ENCODE data around the gene POFUT1.
"Not testable (repeated sequence)": the region's sequence is repeated elsewhere in the genome, so short reads cannot be mapped to it uniquely, and the experiment has no call there.

POFUT1 gene

GRCh38 chr20:32189691-32190615 is 17.7 kb upstream of the POFUT1 start:
- H3K9ac ChIP-seq (ENCODE audit: low read length): peak overlapping the region; percentile 87
- peaks cover 6% of the 10 kb centered on the region for H3K4me1 ChIP-seq (ENCODE audit: control insufficient read depth, insufficient read depth, low read length)
- H3K9me3 ChIP-seq (ENCODE audit: control insufficient read depth, low read length): no peaks in the 10 kb centered on the region
- DNase-seq (ENCODE audit: low read depth): peak; percentile 54
- H3K36me3 ChIP-seq (ENCODE audit: control insufficient read depth, insufficient read depth, low read length, severe bottlenecking): peaks cover 3% of the 10 kb centered on the region
- H3K27me3 ChIP-seq (replicated peaks; ENCODE audit: control insufficient read depth, insufficient read depth, low read length): no peaks in the 10 kb centered on the region
- H3K4me3 ChIP-seq (ENCODE audit: low read length): peak overlapping the region; percentile 78

GRCh38 chr20:32190616-32191415 is 16.9 kb upstream of the POFUT1 start:
- peak overlapping the region; percentile 87 for H3K9ac ChIP-seq (ENCODE audit: low read length)
- H3K4me3 ChIP-seq (ENCODE audit: low read length): peak overlapping the region; percentile 78
- H3K27me3 ChIP-seq (replicated peaks; ENCODE audit: control insufficient read depth, insufficient read depth, low read length): no peaks in the 10 kb centered on the region
- peaks cover 6% of the 10 kb centered on the region for H3K4me1 ChIP-seq (ENCODE audit: control insufficient read depth, insufficient read depth, low read length)
- no peak for DNase-seq (ENCODE audit: low read depth)
- no peaks in the 10 kb centered on the region for H3K9me3 ChIP-seq (ENCODE audit: control insufficient read depth, low read length)
- peaks cover 12% of the 10 kb centered on the region for H3K36me3 ChIP-seq (ENCODE audit: control insufficient read depth, insufficient read depth, low read length, severe bottlenecking)

DNA sequence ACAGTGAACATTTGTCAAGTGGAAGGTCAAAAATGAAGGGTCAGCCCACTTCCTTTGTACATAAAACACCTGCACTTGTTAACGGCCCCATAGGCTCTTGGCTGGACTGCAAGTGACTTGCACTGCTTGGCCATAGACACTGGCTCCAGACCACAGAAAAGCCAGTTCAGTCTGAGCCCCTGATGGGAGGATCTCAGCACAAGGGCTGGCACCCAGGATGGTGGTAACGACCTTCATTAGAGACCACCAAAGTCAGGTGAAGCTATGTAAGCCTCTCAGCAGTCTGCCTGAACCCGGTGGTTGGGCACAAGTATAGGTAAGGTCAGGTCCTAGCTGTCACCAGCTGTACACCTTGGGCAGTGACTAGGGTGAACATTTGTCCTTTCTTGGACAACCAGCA is 16.3 kb upstream of the POFUT1 start:
- Histone ChIP-seq H3K9ac (ENCODE audit: low read length) (no peak overlapping the region), H3K4me3 (ENCODE audit: low read length) (no peak overlapping the region), H3K36me3 (ENCODE audit: control insufficient read depth, insufficient read depth, low read length, severe bottlenecking) (peaks cover 18% of the 10 kb centered on the region), H3K9me3 (ENCODE audit: control insufficient read depth, low read length) (no peaks in the 10 kb centered on the region), H3K4me1 (ENCODE audit: control insufficient read depth, insufficient read depth, low read length) (peaks cover 6% of the 10 kb centered on the region), H3K27me3 (replicated peaks; ENCODE audit: control insufficient read depth, insufficient read depth, low read length) (no peaks in the 10 kb centered on the region)
- DNase-seq (ENCODE audit: low read depth): no peak

DNA sequence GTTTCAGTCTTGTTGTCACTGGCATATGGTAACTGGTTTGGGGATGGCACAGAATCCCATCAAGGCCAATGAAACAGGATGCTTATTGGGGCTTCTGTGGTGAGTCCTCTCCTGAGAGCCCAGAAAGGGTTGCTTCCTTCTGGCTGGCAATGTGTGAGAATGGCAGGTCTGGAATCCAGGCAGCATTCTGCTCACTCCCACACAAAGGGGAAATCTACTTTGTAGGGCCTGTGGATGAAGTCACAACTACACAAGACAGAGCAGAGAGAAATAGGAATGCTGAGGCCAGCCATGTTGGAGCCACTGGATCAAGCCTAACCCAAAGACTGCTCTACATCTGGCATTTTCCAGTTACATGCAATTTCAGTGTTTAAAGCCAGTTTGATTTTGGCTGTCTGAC is 15.8 kb upstream of the POFUT1 start:
- Histone ChIP-seq H3K4me1 (ENCODE audit: control insufficient read depth, insufficient read depth, low read length) (peaks cover 6% of the 10 kb centered on the region), H3K27me3 (replicated peaks; ENCODE audit: control insufficient read depth, insufficient read depth, low read length) (no peaks in the 10 kb centered on the region), H3K9me3 (ENCODE audit: control insufficient read depth, low read length) (no peaks in the 10 kb centered on the region), H3K36me3 (ENCODE audit: control insufficient read depth, insufficient read depth, low read length, severe bottlenecking) (peaks cover 23% of the 10 kb centered on the region), H3K9ac (ENCODE audit: low read length) (no peak overlapping the region), H3K4me3 (ENCODE audit: low read length) (no peak overlapping the region)
- DNase-seq (ENCODE audit: low read depth): peak; percentile 24

DNA sequence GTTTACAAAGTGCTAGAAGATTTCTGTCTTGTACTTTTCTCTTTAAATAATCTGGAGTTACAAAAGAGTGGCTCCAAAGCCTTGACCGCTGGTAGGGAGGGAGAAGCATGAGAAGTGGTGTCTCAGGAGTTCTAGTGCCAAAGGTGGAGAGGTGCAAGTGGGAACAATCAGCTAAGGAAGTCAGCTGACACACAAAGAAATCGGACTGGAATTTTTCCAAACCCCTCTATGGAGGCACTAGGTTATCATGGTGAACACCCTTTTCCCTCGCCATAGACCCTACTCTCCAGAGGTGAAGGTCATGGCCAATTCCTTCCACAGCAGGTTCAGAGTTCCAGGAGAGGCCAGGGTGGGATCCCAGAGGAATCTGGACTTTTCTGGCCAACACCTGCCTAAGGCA is 15.0 kb upstream of the POFUT1 start:
- H3K4me1 ChIP-seq (ENCODE audit: control insufficient read depth, insufficient read depth, low read length): peaks cover 6% of the 10 kb centered on the region
- no peak overlapping the region for H3K4me3 ChIP-seq (ENCODE audit: low read length)
- no peak overlapping the region for H3K9ac ChIP-seq (ENCODE audit: low read length)
- peaks cover 31% of the 10 kb centered on the region for H3K36me3 ChIP-seq (ENCODE audit: control insufficient read depth, insufficient read depth, low read length, severe bottlenecking)
- DNase-seq (ENCODE audit: low read depth): no peak
- H3K27me3 ChIP-seq (replicated peaks; ENCODE audit: control insufficient read depth, insufficient read depth, low read length): no peaks in the 10 kb centered on the region
- H3K9me3 ChIP-seq (ENCODE audit: control insufficient read depth, low read length): no peaks in the 10 kb centered on the region

GRCh38 chr20:32193336-32193735 is 14.3 kb upstream of the POFUT1 start:
- not testable (repeated sequence) for H3K9me3 ChIP-seq (ENCODE audit: control insufficient read depth, low read length); DNase-seq (ENCODE audit: low read depth); H3K4me3 ChIP-seq (ENCODE audit: low read length); H3K4me1 ChIP-seq (ENCODE audit: control insufficient read depth, insufficient read depth, low read length); H3K9ac ChIP-seq (ENCODE audit: low read length); H3K27me3 ChIP-seq (replicated peaks; ENCODE audit: control insufficient read depth, insufficient read depth, low read length)
- H3K36me3 ChIP-seq (ENCODE audit: control insufficient read depth, insufficient read depth, low read length, severe bottlenecking): peaks cover 33% of the 10 kb centered on the region

- H3K27me3 ChIP-seq (replicated peaks; ENCODE audit: control insufficient read depth, insufficient read depth, low read length): no peaks in the 10 kb centered on the region
- H3K36me3 ChIP-seq (ENCODE audit: control insufficient read depth, insufficient read depth, low read length, severe bottlenecking): peaks cover 40% of the 10 kb centered on the region
- no peaks in the 10 kb centered on the region for H3K9me3 ChIP-seq (ENCODE audit: control insufficient read depth, low read length)
- H3K9ac ChIP-seq (ENCODE audit: low read length): no peak overlapping the region
- peaks cover 6% of the 10 kb centered on the region for H3K4me1 ChIP-seq (ENCODE audit: control insufficient read depth, insufficient read depth, low read length)
- no peak for DNase-seq (ENCODE audit: low read depth)
- H3K4me3 ChIP-seq (ENCODE audit: low read length): no peak overlapping the region
Measured at GRCh38 chr20:32193996-32194395, 13.7 kb upstream of the POFUT1 start.

DNA sequence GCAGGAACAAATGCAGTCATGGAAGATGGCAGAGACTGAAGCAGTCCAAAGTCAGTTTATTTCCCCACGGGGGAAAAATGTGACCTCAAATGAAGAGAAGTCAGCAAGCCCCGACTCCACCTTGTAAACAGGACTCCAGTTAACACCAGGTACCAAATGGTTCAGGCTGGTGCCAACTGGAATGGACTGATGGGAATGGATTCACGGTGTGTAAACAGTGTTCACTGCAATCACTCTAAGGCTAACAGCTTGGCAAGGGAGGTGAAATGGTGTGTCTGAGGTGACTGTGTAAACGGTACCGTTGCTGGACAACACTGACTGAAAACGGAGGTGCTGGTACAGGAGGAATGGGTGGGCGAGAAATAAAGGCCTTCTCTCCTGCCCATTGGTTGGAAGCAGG is 12.1 kb upstream of the POFUT1 start:
- no peak for DNase-seq (ENCODE audit: low read depth)
- H3K36me3 ChIP-seq (ENCODE audit: control insufficient read depth, insufficient read depth, low read length, severe bottlenecking): peaks cover 52% of the 10 kb centered on the region
- H3K27me3 ChIP-seq (replicated peaks; ENCODE audit: control insufficient read depth, insufficient read depth, low read length): no peaks in the 10 kb centered on the region
- H3K9me3 ChIP-seq (ENCODE audit: control insufficient read depth, low read length): no peaks in the 10 kb centered on the region
- no peaks in the 10 kb centered on the region for H3K4me1 ChIP-seq (ENCODE audit: control insufficient read depth, insufficient read depth, low read length)
- H3K9ac ChIP-seq (ENCODE audit: low read length): no peak overlapping the region
- no peak overlapping the region for H3K4me3 ChIP-seq (ENCODE audit: low read length)

DNA sequence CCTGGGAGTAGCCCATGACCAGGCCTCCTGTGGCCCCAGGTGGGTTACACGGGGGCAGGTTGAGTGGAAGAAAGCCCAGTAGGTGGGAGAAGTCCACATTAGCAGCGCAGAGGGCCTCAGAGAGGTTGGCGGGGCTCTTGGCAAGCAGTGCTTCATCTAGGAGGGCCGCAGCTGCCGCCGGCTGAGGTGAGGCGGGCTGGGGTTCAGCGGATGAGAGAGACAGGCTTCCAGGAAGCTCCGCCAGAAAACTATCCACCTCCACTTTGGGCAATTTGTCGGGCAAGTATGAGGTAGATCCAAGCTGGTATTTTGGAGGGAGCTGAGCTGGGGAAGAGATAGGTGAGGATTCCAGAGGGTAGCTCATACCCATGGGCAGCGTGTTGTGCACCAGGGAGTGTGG is 11.1 kb upstream of the POFUT1 start:
- not testable (repeated sequence) for H3K4me3 ChIP-seq (ENCODE audit: low read length); H3K4me1 ChIP-seq (ENCODE audit: control insufficient read depth, insufficient read depth, low read length); H3K27me3 ChIP-seq (replicated peaks; ENCODE audit: control insufficient read depth, insufficient read depth, low read length); H3K9me3 ChIP-seq (ENCODE audit: control insufficient read depth, low read length); DNase-seq (ENCODE audit: low read depth); H3K9ac ChIP-seq (ENCODE audit: low read length)
- H3K36me3 ChIP-seq (ENCODE audit: control insufficient read depth, insufficient read depth, low read length, severe bottlenecking): peaks cover 63% of the 10 kb centered on the region

GRCh38 chr20:32197136-32197535 is 10.5 kb upstream of the POFUT1 start:
- H3K36me3 ChIP-seq (ENCODE audit: control insufficient read depth, insufficient read depth, low read length, severe bottlenecking): peaks cover 63% of the 10 kb centered on the region
- not testable (repeated sequence) for H3K9me3 ChIP-seq (ENCODE audit: control insufficient read depth, low read length); H3K27me3 ChIP-seq (replicated peaks; ENCODE audit: control insufficient read depth, insufficient read depth, low read length); DNase-seq (ENCODE audit: low read depth); H3K9ac ChIP-seq (ENCODE audit: low read length); H3K4me1 ChIP-seq (ENCODE audit: control insufficient read depth, insufficient read depth, low read length); H3K4me3 ChIP-seq (ENCODE audit: low read length)

DNA sequence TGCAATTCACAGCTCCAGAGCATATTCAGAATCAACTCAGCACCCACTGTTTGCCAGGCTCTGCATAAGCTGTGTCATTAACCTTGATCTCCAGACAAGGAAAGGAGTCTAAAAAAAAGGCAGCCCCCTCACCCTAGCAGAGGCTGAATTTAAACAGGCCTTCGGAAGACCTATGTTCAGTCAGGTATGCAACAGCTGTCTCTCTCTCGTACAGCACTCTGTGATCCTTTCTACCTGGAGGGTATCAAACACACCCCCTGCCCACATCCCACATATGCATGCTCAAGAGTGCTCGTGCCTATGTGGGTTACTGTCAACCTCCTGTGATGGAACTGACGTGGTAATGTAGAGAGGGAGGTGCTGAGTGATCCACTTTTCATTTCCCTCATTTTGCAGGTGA is 8.7 kb upstream of the POFUT1 start:
- Histone ChIP-seq H3K4me3 (ENCODE audit: low read length) (no peak overlapping the region), H3K9ac (ENCODE audit: low read length) (no peak overlapping the region), H3K9me3 (ENCODE audit: control insufficient read depth, low read length) (no peaks in the 10 kb centered on the region), H3K27me3 (replicated peaks; ENCODE audit: control insufficient read depth, insufficient read depth, low read length) (no peaks in the 10 kb centered on the region), H3K36me3 (ENCODE audit: control insufficient read depth, insufficient read depth, low read length, severe bottlenecking) (peaks cover 63% of the 10 kb centered on the region), H3K4me1 (ENCODE audit: control insufficient read depth, insufficient read depth, low read length) (peaks cover 19% of the 10 kb centered on the region)
- DNase-seq (ENCODE audit: low read depth): no peak

Data from adipocyte (in vitro differentiated cells).